Peyer's patch (tissue), 4 donors: ENCODE data around the gene PSMC6. TPM values are rescaled to one million over a fixed set of nuclear protein-coding genes. Genes with fewer than 3 reads are reported as not detected.

Source experiments
- DNase-seq, 3 donors: peaks; one replicate each; pipeline ENCODE4 v3.0.0-alpha.2; 2017 to 2019
- H3K27ac ChIP-seq, 4 donors: fragments of 200-600 bp; sonication (generic); one replicate each; pipeline ENCODE4 v1.5.1; 2016 to 2019
- H3K27me3 ChIP-seq, 2 donors: fragments of 200-600 bp; sonication (generic); one replicate each; pipeline ENCODE4 v1.5.1; 2019
- H3K36me3 ChIP-seq, 3 donors: fragments of 200-600 bp; sonication (generic); one replicate each; pipeline ENCODE4 v1.5.1; 2016 to 2019
- H3K4me1 ChIP-seq, 4 donors: fragments of 200-600 bp; sonication (generic); one replicate each; pipeline ENCODE4 v1.5.1; 2016 to 2019
- H3K4me3 ChIP-seq, 4 donors: fragments of 200-600 bp; sonication (generic); 1 replicate in 3 of 4; 2 replicates in 1 of 4; pipeline ENCODE4 v1.5.1; 2016 to 2019; ENCODE audit warnings: mild to moderate bottlenecking in 1 of 4
- H3K9me3 ChIP-seq, 4 donors: fragments of 200-600 bp; sonication (generic); one replicate each; pipeline ENCODE4 v1.5.1; 2016 to 2019; ENCODE audit warnings: mild to moderate bottlenecking in 1 of 4
- POLR2A ChIP-seq, 2 donors: fragments of 450-650 bp; IDR thresholded peaks; one replicate each; pipeline ENCODE4 v1.5.1; 2017; ENCODE audit warnings: antibody characterized with exemption in 2 of 2, mild to moderate bottlenecking in 2 of 2, moderate library complexity in 2 of 2
- total RNA-seq, 4 donors: library from RNA; depleted of rRNA; stranded (reverse); fragments of >200 nt; gene quantifications; one replicate each; pipeline ENCODE4 v1.1.0, GENCODE V29; 2016
- TF ChIP-seq, protein P1 (sequence below), 6 experiments: fragments of 450-650 bp in 4 of 6; fragments of 200-600 bp in 2 of 6; sonication (generic) in 1 of 6; IDR thresholded peaks; one replicate each; pipeline ENCODE4 v1.5.1; 2017 to 2019; ENCODE audit warnings: antibody characterized with exemption in 6 of 6, mild to moderate bottlenecking in 3 of 6, moderate library complexity in 1 of 6

PSMC6 gene
- total RNA-seq, 4 donors from 2014 or later: 55.8 to 104 (median 69.5) TPM

DNA sequence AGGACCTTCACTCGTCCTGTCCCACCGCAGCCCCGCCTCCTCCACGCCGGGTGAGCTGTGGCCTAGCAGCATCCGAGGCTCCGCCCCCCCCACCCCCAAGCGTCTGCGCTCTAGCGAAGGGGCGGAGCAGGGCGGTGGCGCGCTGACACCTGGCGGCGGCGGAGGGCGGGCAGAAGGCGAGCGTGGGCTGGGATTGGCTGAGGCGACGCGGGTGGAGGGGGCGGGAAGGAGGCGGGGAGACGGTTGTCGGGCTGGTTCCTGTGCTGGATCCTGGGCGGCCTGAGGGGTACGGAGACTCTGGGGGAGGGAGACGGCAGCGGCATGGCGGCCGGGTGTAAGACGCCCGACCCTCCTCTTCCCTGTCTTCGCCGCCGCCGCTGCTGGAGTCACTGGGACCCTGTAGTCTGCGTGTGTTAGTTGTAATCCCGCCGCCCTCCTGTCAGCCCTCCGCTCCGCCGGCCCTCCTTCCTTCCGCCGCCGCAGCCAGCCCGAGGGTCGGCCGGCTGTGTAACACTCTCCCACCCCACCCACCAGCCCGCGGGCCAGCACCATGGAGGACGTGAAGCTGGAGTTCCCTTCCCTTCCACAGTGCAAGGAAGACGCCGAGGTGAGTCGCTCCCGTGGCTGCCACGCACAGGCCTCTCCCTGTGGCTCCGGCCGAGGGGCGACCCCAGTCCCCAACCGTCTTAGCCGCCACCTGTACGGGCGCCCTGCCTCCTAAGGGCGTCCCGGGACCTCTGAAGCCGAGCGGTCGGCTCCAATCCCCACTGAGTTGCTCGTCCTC is 23.1 kb downstream of the PSMC6 start, which contains the start of gene STYX:
STYX (plus strand) TSS at position 242 of the 784 bp plus-strand sequence; CDS start at position 551, 309 bp downstream.
- peaks cover 0 to 36% (median 0%) of the 10 kb centered on the region in 3 donors for H3K36me3 ChIP-seq

DNA sequence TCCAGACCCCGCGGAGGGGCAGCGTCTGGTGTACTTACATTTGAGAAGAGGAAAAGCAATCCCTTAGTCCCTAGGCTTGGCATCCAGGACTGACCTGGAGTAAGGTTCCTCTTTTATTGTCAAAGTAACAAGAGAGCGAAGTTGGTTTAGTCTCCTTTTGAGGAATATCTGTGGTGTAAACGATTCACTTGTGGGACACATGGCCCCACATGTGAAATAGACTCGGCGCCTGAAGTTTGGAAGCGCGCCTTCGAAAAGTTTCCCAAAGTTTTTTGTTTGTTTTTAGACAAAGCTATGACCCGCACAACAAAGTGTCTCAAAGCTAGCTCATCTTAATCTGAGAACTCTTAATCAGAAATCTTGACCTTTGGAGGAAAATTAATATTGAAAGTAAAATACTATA is 23.7 kb downstream of the PSMC6 start:
- peaks cover 0 to 30% (median 0%) of the 10 kb centered on the region in 3 donors for H3K36me3 ChIP-seq
- DNase-seq: no peak
- peak overlapping the region; percentile 83 to 88 (median 87) for H3K27ac ChIP-seq
- TF ChIP-seq, protein P1, sequence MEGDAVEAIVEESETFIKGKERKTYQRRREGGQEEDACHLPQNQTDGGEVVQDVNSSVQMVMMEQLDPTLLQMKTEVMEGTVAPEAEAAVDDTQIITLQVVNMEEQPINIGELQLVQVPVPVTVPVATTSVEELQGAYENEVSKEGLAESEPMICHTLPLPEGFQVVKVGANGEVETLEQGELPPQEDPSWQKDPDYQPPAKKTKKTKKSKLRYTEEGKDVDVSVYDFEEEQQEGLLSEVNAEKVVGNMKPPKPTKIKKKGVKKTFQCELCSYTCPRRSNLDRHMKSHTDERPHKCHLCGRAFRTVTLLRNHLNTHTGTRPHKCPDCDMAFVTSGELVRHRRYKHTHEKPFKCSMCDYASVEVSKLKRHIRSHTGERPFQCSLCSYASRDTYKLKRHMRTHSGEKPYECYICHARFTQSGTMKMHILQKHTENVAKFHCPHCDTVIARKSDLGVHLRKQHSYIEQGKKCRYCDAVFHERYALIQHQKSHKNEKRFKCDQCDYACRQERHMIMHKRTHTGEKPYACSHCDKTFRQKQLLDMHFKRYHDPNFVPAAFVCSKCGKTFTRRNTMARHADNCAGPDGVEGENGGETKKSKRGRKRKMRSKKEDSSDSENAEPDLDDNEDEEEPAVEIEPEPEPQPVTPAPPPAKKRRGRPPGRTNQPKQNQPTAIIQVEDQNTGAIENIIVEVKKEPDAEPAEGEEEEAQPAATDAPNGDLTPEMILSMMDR (IDR thresholded peaks at IDR 0.05): no peak
- no peak for TF ChIP-seq POLR2A (IDR thresholded peaks at IDR 0.05)
- no peaks in the 10 kb centered on the region for H3K9me3 ChIP-seq
- peak overlapping the region; percentile 82 to 89 (median 87) for H3K4me3 ChIP-seq
- H3K27me3 ChIP-seq: peaks cover 0 to 3% of the 10 kb centered on the region in 2 donors
- peaks cover 0 to 4% (median 0%) of the 10 kb centered on the region in 4 donors for H3K4me1 ChIP-seq

More for the DNA sequence above, 23.1 kb downstream of the PSMC6 start, which contains the start of gene STYX:
- TF ChIP-seq, protein P1 (IDR thresholded peaks at IDR 0.05): peak; percentile 27 to 47 (median 41)
- peak; percentile 65 to 87 for TF ChIP-seq POLR2A (IDR thresholded peaks at IDR 0.05)
- peak; percentile 99 to 100 (median 100) for DNase-seq
- Histone ChIP-seq H3K4me1 (peaks cover 0 to 4% (median 0%) of the 10 kb centered on the region in 4 donors), H3K4me3 (peak within 1 kb of the TSS; percentile 82 to 89 (median 87)), H3K9me3 (no peaks in the 10 kb centered on the region), H3K27me3 (peaks cover 0 to 3% of the 10 kb centered on the region in 2 donors), H3K27ac (peak within 1 kb of the TSS; percentile 83 to 88 (median 87))

DNA sequence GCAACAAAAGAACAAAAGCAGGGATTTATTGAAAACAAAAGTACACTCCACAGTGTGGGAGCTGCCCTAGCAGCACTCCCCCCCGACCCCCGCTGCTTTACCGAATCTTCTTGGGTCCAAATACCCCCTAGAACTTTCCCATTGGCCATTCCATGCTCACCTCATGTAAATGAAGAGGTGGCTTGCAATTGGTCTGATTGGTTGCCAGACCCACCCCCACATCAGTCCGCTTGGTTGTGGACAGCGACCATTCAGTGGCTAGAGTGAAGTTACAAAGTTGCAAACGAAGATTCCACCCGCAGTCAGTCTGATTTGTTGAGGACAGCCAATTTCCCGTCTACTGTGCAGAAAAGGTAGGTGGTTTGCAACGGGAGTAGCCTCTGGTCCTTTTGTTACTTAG is 26.8 kb downstream of the PSMC6 start:
- peaks cover 0 to 4% (median 0%) of the 10 kb centered on the region in 4 donors for H3K4me1 ChIP-seq
- no peaks in the 10 kb centered on the region for H3K36me3 ChIP-seq
- H3K4me3 ChIP-seq: no peak overlapping the region
- no peak for DNase-seq
- no peaks in the 10 kb centered on the region for H3K9me3 ChIP-seq
- TF ChIP-seq, protein P1 (IDR thresholded peaks at IDR 0.05): no peak
- TF ChIP-seq POLR2A (IDR thresholded peaks at IDR 0.05): no peak
- no peak overlapping the region for H3K27ac ChIP-seq
- H3K27me3 ChIP-seq: peaks cover 0 to 3% of the 10 kb centered on the region in 2 donors

DNA sequence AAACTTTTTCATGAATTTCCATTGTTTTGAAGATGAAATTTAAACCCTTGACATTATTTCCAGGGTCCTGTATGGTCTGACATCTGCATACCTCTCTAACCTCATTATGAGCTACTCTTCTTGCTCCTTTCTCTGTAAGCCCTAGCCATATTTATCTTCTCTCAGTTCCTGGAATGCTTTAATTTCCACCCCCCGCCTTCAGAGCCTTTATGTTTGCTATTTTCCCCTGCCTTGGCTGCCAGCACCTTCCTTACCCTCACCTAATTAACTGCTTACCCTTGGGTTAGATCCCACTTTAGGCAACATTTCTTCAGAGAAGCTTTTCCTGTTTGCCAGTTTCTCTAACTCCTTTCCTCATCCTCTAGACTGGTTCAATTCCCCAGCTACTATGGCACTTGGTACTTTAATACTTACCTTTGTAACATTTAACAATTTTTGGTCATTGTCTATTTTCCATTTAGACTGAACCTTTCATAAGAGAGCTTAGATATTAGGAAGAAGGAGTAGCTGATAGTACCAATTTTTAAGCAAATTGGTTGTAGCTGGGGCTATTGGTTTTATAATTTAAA is 29.0 kb downstream of the PSMC6 start:
- Histone ChIP-seq H3K4me1 (peaks cover 0 to 4% (median 0%) of the 10 kb centered on the region in 4 donors), H3K27ac (no peak overlapping the region), H3K36me3 (no peaks in the 10 kb centered on the region), H3K4me3 (no peak overlapping the region), H3K9me3 (no peaks in the 10 kb centered on the region), H3K27me3 (no peaks in the 10 kb centered on the region)
- no peak for DNase-seq
- no peak for TF ChIP-seq POLR2A (IDR thresholded peaks at IDR 0.05)
- TF ChIP-seq, protein P1 (IDR thresholded peaks at IDR 0.05): no peak

DNA sequence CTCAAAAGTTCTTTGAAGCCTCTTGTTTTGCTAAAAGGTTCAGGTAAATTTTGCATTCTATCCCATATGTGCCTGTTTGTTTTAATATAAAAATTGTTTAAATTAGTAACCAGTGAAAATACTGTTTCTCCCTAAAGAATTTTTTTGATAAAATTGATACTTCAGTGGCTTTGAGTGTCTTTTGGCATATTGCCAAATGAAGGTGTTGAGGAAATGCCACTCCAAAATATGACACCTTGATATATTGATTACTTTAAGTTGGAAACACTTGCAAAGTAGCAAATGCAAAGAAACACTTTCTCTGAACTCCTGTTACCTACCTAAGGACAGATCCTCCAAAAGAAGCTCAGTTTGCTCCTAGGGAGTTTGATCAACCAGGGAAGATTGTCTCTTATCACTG is 31.4 kb downstream of the PSMC6 start:
- Histone ChIP-seq H3K4me3 (no peak overlapping the region), H3K9me3 (no peaks in the 10 kb centered on the region), H3K36me3 (no peaks in the 10 kb centered on the region), H3K27ac (no peak overlapping the region), H3K4me1 (no peaks in the 10 kb centered on the region), H3K27me3 (no peaks in the 10 kb centered on the region)
- no peak for DNase-seq
- TF ChIP-seq POLR2A (IDR thresholded peaks at IDR 0.05): no peak
- TF ChIP-seq, protein P1 (IDR thresholded peaks at IDR 0.05): no peak
